ENCODE data around the gene SFI1. TPM values are rescaled to one million over a fixed set of nuclear protein-coding genes. Genes with fewer than 3 reads are reported as not detected.

Gene SFI1
- total and polyA plus RNA-seq, 2 of the 8 experiments (the other 6 are each of a cell fraction or from before 2014, with no cell fraction given), result 10.4 to 30.1 TPM

DNA sequence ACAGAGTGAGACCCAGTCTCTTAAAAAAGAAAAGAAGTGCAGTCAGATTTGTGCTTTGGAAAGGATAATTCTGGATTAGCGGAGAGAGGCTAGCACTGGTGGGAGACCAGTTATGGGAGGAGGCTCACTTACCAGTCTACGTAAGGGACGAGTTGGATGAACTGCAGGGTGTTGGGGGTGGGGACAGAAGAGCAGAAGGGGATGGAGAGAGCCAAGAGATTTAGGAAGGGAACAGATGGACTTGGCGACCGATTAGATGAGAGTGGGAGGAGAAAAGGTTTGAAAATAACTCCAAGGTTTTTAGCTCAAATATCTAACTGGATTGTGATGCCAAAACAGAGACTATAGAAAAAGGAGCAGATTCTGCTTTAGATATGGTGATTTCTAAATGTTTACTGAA is 81.4 kb downstream of the SFI1 start:
- Histone ChIP-seq H2BK12ac (ENCODE audit: low read depth, low read length) (no peak overlapping the region), H3K4me2 (ENCODE audit: insufficient read depth in 1 of 2, low read depth in 2 of 2, low read length in 2 of 2) (no peak overlapping the region), H2BK20ac (ENCODE audit: low read length) (no peak overlapping the region), H3K79me2 (ENCODE audit: control insufficient read depth in 1 of 2, insufficient read depth in 2 of 2, low read length in 2 of 2) (no peaks in the 10 kb centered on the region), H3K27me3 (replicated peaks in 1 of 4; ENCODE audit: control insufficient read depth in 3 of 4, extremely low read depth in 1 of 4, insufficient read depth in 3 of 4, low read length in 3 of 4) (no peaks in the 10 kb centered on the region), H3K23ac (ENCODE audit: insufficient read length) (no peak overlapping the region), H3K4me1 (replicated peaks in 1 of 4; ENCODE audit: control insufficient read depth in 3 of 4, insufficient read depth in 4 of 4, low read length in 3 of 4) (no peaks in the 10 kb centered on the region), H4K5ac (ENCODE audit: insufficient read length, low read depth, low read length) (no peak overlapping the region), H2AK5ac (ENCODE audit: low read depth, low read length) (no peak overlapping the region), H2BK5ac (ENCODE audit: low read depth, low read length) (no peak overlapping the region), H3K18ac (ENCODE audit: extremely low read depth, low read length) (no peak overlapping the region), H3K4ac (replicated peaks; ENCODE audit: insufficient read length, low read depth, low read length) (no peak overlapping the region), H3K27ac (ENCODE audit: low read depth, low read length) (no peak overlapping the region), H4K8ac (ENCODE audit: extremely low read depth, insufficient read depth, low read length) (no peak overlapping the region), H3K9ac (replicated peaks in 1 of 4; ENCODE audit: extremely low read depth in 1 of 4, low read depth in 3 of 4, low read length in 3 of 4) (no peak overlapping the region; a peak in 1 of 7 replicates), H3K9me3 (ENCODE audit: insufficient read depth in 2 of 2, low read depth in 1 of 2, low read length in 1 of 2) (no peaks in the 10 kb centered on the region), H3K79me1 (ENCODE audit: low read depth, low read length) (no peaks in the 10 kb centered on the region), H2BK15ac (ENCODE audit: low read length) (no peak overlapping the region), H3K56ac (replicated peaks; ENCODE audit: insufficient read length, low read depth, low read length) (no peak overlapping the region), H4K91ac (replicated peaks; ENCODE audit: insufficient read length, low read length) (no peak overlapping the region), H4K20me1 (replicated peaks in 1 of 2; ENCODE audit: control insufficient read depth in 1 of 2, insufficient read depth in 2 of 2, low read length in 2 of 2) (peaks cover 0 to 1% of the 10 kb centered on the region in 2 experiments), H2AFZ (ENCODE audit: low read length) (no peak overlapping the region), H3K14ac (ENCODE audit: insufficient read length) (no peak overlapping the region), H3K23me2 (ENCODE audit: low read depth, low read length) (no peaks in the 10 kb centered on the region), H3K4me3 (ENCODE audit: extremely low read depth in 1 of 4, insufficient read depth in 2 of 4, low read depth in 3 of 4, low read length in 4 of 4) (no peak overlapping the region), H3K36me3 (ENCODE audit: control insufficient read depth in 2 of 4, insufficient read depth in 4 of 4, low read length in 3 of 4) (peaks cover 0 to 2% (median 0%) of the 10 kb centered on the region in 4 experiments; a peak in 1 of 8 replicates), H2BK120ac (replicated peaks; ENCODE audit: low read depth, low read length) (no peak overlapping the region)
- DNase-seq (ENCODE audit: low read depth in 1 of 2, low spot score in 2 of 2) (no peak), FAIRE-seq (no peak)
- CTCF ChIA-PET (ENCODE audit: partially characterized antibody), result interaction anchor here (1.4 kb wide), 1 partner anchor 52 kb away, joined by 4 read pairs; no protein-coding TSS in a partner anchor
- 91% methylated on average over 5 of the region's 5 CpGs; no CpG with 5 or more reads in 1 of the 2 experiments for WGBS, 2 experiments (ENCODE audit: extremely low coverage in 1 of 2, insufficient coverage in 1 of 2, insufficient read length in 1 of 2, insufficient replicate concordance in 2 of 2, low coverage in 1 of 2, low lambda C conversion rate in 2 of 2, missing lambda C conversion rate in 1 of 2)
- POLR2A ChIA-PET (ENCODE audit: partially characterized antibody), result no interaction called here
- TF ChIP-seq SIRT6 (IDR thresholded peaks at IDR 0.05; ENCODE audit: low read length) (no peak), RAD21 (IDR thresholded peaks at IDR 0.05 in 1 of 2, conservative IDR thresholded peaks at IDR 0.05 in 1 of 2; ENCODE audit: low read depth in 2 of 2, low read length in 2 of 2) (no peak), POLR2A (IDR thresholded peaks at IDR 0.05; ENCODE audit: control extremely low read depth in 1 of 2, low read depth in 2 of 2, low read length in 2 of 2) (no peak), SUZ12 (IDR thresholded peaks at IDR 0.05; ENCODE audit: low read length) (no peak), SIN3A (conservative IDR thresholded peaks at IDR 0.05 in 1 of 2, IDR thresholded peaks at IDR 0.05 in 1 of 2; ENCODE audit: low read depth in 1 of 2, low read length in 2 of 2) (no peak), CBX8 (IDR thresholded peaks at IDR 0.05; ENCODE audit: borderline replicate concordance, low read depth, low read length) (no peak), SP4 (IDR thresholded peaks at IDR 0.05; ENCODE audit: low read length) (no peak), PHF8 (conservative IDR thresholded peaks at IDR 0.05; ENCODE audit: low read depth, low read length) (no peak), GABPA (IDR thresholded peaks at IDR 0.05; ENCODE audit: borderline replicate concordance, insufficient read depth, low read length) (no peak), SP2 (IDR thresholded peaks at IDR 0.05; ENCODE audit: low read length) (no peak)
- TF ChIP-seq, protein P1, sequence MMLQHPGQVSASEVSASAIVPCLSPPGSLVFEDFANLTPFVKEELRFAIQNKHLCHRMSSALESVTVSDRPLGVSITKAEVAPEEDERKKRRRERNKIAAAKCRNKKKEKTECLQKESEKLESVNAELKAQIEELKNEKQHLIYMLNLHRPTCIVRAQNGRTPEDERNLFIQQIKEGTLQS (IDR thresholded peaks at IDR 0.05; ENCODE audit: insufficient read depth, low read depth, low read length), result no peak
- TF ChIP-seq, protein P2, sequence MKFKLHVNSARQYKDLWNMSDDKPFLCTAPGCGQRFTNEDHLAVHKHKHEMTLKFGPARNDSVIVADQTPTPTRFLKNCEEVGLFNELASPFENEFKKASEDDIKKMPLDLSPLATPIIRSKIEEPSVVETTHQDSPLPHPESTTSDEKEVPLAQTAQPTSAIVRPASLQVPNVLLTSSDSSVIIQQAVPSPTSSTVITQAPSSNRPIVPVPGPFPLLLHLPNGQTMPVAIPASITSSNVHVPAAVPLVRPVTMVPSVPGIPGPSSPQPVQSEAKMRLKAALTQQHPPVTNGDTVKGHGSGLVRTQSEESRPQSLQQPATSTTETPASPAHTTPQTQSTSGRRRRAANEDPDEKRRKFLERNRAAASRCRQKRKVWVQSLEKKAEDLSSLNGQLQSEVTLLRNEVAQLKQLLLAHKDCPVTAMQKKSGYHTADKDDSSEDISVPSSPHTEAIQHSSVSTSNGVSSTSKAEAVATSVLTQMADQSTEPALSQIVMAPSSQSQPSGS (IDR thresholded peaks at IDR 0.05; ENCODE audit: low read length), result no peak
